ENCODE results near the gene YRDC. TPM values are rescaled to one million over a fixed set of nuclear protein-coding genes. Genes with fewer than 3 reads are reported as not detected.

The YRDC gene
- total RNA-seq, 1 experiment from 2014 or later, result 41.8 TPM

DNA sequence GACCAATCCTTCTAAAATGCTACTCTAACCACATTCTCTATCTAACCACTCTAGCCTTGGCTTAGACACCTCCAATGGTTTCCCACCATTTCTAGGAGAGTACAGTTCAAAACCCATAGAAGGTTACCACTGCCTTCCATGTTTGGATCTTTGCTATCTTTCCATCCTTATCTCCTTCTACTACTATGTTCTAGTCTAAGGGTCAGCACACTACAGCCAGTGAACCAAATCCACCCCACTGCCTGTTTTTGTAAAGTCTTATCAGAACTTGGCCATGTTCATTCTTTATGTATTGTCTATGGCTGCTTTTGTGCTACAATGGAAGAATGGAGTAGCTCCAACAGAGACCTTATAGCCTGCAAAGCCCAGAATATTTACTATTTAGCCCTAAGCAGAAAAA, 45.1 kb upstream of the YRDC start:
- peaks cover 11% of the 10 kb centered on the region; the same call in 1 of the 2 replicates for H4K20me1 ChIP-seq (ENCODE audit: low read length)

GRCh38 chr1:37851782-37852210, 43.8 kb upstream of the YRDC start:
- Histone ChIP-seq H3K9me2 (replicated peaks; ENCODE audit: low read length) (no peaks in the 10 kb centered on the region), H2AFZ (ENCODE audit: low read length) (no peak overlapping the region), H3K9ac (ENCODE audit: low read length) (no peak overlapping the region), H3K27ac (ENCODE audit: low read length) (no peak overlapping the region), H3K4me1 (ENCODE audit: insufficient read depth, low read length) (peaks cover 10% of the 10 kb centered on the region), H3K36me3 (ENCODE audit: low read depth, low read length) (peaks cover 10% of the 10 kb centered on the region; the same call in 1 of the 2 replicates), H3K79me2 (ENCODE audit: low read length) (peaks cover 78% of the 10 kb centered on the region), H4K20me1 (ENCODE audit: low read length) (peaks cover 11% of the 10 kb centered on the region; the same call in 1 of the 2 replicates), H3K27me3 (ENCODE audit: low read length) (no peaks in the 10 kb centered on the region), H3K4me2 (ENCODE audit: low read length) (no peak overlapping the region), H3K4me3 (ENCODE audit: low read length) (no peak overlapping the region), H3F3A (ENCODE audit: low read length, unreplicated experiment) (no peaks in the 10 kb centered on the region), H3K9me3 (ENCODE audit: low read length) (no peaks in the 10 kb centered on the region)
- ATAC-seq (no peak), DNase-seq (no peak)
- TF ChIP-seq EZH2 (IDR thresholded peaks at IDR 0.05; ENCODE audit: low read length, unreplicated experiment) (no peak), EZH2phosphoT487 (IDR thresholded peaks at IDR 0.05; ENCODE audit: borderline replicate concordance, low read length) (no peak), CTCF (conservative IDR thresholded peaks at IDR 0.05; ENCODE audit: low read depth, low read length) (no peak)
- CTCF ChIA-PET, result no interaction called here
- POLR2A ChIA-PET (ENCODE audit: unreplicated experiment), result no interaction called here
- no TSS peak for BruUV-seq (replicated peaks)
- intact Hi-C loops (cut with micrococcal nuclease), result no loop called here

More for the DNA sequence above, 45.1 kb upstream of the YRDC start:
- Histone ChIP-seq H3K4me2 (ENCODE audit: low read length) (no peak overlapping the region), H3K9me3 (ENCODE audit: low read length) (no peaks in the 10 kb centered on the region), H2AFZ (ENCODE audit: low read length) (no peak overlapping the region), H3K4me3 (ENCODE audit: low read length) (no peak overlapping the region), H3K79me2 (ENCODE audit: low read length) (peaks cover 79% of the 10 kb centered on the region), H3K9ac (ENCODE audit: low read length) (no peak overlapping the region), H3K4me1 (ENCODE audit: insufficient read depth, low read length) (peaks cover 13% of the 10 kb centered on the region), H3K9me2 (replicated peaks; ENCODE audit: low read length) (no peaks in the 10 kb centered on the region), H3F3A (ENCODE audit: low read length, unreplicated experiment) (no peaks in the 10 kb centered on the region), H3K27me3 (ENCODE audit: low read length) (no peaks in the 10 kb centered on the region), H3K36me3 (ENCODE audit: low read depth, low read length) (peaks cover 12% of the 10 kb centered on the region; the same call in 1 of the 2 replicates), H3K27ac (ENCODE audit: low read length) (no peak overlapping the region)
- ChIA-PET POLR2A (ENCODE audit: unreplicated experiment) (no interaction called here), CTCF (no interaction called here)
- intact Hi-C loops (cut with micrococcal nuclease), result no loop called here
- DNase-seq (no peak), ATAC-seq (no peak)
- no TSS peak for BruUV-seq (replicated peaks)
- TF ChIP-seq EZH2 (IDR thresholded peaks at IDR 0.05; ENCODE audit: low read length, unreplicated experiment), result no peak
- TF ChIP-seq CTCF (conservative IDR thresholded peaks at IDR 0.05; ENCODE audit: low read depth, low read length), result no peak
- TF ChIP-seq EZH2phosphoT487 (IDR thresholded peaks at IDR 0.05; ENCODE audit: borderline replicate concordance, low read length), result no peak

GRCh38 chr1:37851262-37851661, 43.3 kb upstream of the YRDC start:
- no peak overlapping the region for H3K4me3 ChIP-seq (ENCODE audit: low read length)
- TF ChIP-seq CTCF (conservative IDR thresholded peaks at IDR 0.05; ENCODE audit: low read depth, low read length), result no peak
- TF ChIP-seq EZH2 (IDR thresholded peaks at IDR 0.05; ENCODE audit: low read length, unreplicated experiment), result no peak
- TF ChIP-seq EZH2phosphoT487 (IDR thresholded peaks at IDR 0.05; ENCODE audit: borderline replicate concordance, low read length), result no peak
- H3K4me2 ChIP-seq (ENCODE audit: low read length), result no peak overlapping the region
- ChIA-PET POLR2A (ENCODE audit: unreplicated experiment) (interaction anchor here (0.5 kb wide), 1 partner anchor 161 kb away, joined by 3 read pairs; no protein-coding TSS in a partner anchor), CTCF (interaction anchor here (1.3 kb wide), 1 partner anchor 8 kb away, joined by 3 read pairs; the partner anchor contains the start of gene MTF1)
- H3K9me3 ChIP-seq (ENCODE audit: low read length), result no peaks in the 10 kb centered on the region
- ATAC-seq (no peak), DNase-seq (no peak)
- H3K9me2 ChIP-seq (replicated peaks; ENCODE audit: low read length), result no peaks in the 10 kb centered on the region
- H3K79me2 ChIP-seq (ENCODE audit: low read length), result peaks cover 77% of the 10 kb centered on the region
- no peak overlapping the region for H3K9ac ChIP-seq (ENCODE audit: low read length)
- H4K20me1 ChIP-seq (ENCODE audit: low read length), result peaks cover 11% of the 10 kb centered on the region; the same call in 1 of the 2 replicates
- H3K27ac ChIP-seq (ENCODE audit: low read length), result no peak overlapping the region
- no peaks in the 10 kb centered on the region for H3F3A ChIP-seq (ENCODE audit: low read length, unreplicated experiment)
- intact Hi-C loops (cut with micrococcal nuclease), result no loop called here
- peaks cover 10% of the 10 kb centered on the region for H3K4me1 ChIP-seq (ENCODE audit: insufficient read depth, low read length)
- no peak overlapping the region for H2AFZ ChIP-seq (ENCODE audit: low read length)
- H3K36me3 ChIP-seq (ENCODE audit: low read depth, low read length), result peaks cover 8% of the 10 kb centered on the region; the same call in 1 of the 2 replicates
- BruUV-seq (replicated peaks), result no TSS peak
- no peaks in the 10 kb centered on the region for H3K27me3 ChIP-seq (ENCODE audit: low read length)

Measured in PC-3 (cell line).